SH-SY5Y (cell line): Measurements from ENCODE around the gene PPP1R16B.

Source experiments
- GATA2 ChIP-seq: IDR thresholded peaks from 2 replicates; pipeline ENCODE4 v1.6.1; 2011; ENCODE audit warnings: mild to moderate bottlenecking, low read depth, low read length
- GATA3 ChIP-seq: IDR thresholded peaks from 2 replicates; pipeline ENCODE4 v1.6.1; 2011; ENCODE audit warnings: low read depth, mild to moderate bottlenecking, low read length, moderate library complexity

DNA sequence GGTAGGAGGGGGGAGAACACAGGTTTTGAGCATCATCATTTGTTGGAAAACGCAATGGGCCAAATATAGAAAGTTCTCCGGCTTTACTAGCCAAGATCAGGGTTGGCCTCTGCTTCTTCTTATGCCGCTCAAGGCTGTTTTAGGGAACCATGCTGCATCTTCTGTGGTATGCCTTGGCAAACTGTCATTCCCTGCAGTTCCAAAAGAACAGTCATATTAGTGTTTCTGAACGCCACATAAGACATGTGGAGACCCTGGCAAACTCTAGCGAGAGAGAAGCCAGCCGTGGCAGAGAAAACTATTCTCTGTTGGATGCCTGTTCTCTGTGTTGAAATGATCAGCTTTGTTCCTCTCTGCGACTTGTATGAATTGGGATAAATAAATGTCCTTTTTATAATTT is 46.4 kb upstream of the PPP1R16B start:
- TF ChIP-seq GATA2: no peak
- no peak for TF ChIP-seq GATA3
